NCI-H2107 treated with DMSO at 0.1 percent for 48 hours (cell line): ENCODE data around the gene SDHB.

Experiments
- DNase-seq: peaks from one replicate; lab custom pipeline; 2025; ENCODE audit not compliant: unreplicated experiment; lab: John Stamatoyannopoulos, UW

Gene SDHB

DNA sequence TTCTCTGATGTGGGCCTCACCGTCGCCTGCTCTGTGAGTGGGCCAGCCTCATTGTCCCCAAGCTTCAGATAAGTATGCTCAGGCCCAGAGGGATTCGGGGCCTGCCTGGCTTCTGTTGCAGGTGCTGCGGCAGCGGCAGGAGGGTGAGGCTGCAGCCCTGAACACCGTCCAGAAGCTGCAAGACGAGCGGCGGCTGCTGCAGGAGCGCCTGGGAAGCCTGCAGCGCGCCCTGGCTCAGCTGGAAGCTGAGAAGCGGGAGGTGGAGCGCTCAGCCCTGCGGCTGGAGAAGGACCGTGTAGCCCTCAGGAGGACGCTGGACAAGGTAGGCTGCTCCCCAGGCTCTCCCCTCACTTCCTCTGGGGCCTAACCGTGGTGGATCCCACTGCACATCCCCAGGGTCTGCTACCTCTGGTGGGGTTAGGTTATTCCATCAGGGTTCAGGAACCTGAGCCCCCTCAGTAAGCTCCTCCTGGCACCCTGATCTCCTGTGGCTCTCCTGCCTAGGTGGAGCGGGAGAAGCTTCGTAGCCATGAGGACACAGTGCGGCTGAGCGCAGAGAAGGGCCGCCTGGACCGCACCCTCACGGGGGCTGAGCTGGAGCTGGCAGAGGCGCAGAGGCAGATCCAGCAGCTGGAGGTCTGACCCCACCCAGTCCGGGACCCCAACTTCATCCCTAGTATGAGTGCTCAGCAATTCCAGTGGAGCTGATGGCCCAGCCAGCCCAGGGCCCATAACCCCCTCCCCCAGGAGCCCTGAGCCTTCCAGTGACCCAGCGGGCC lies 83.5 kb downstream of the SDHB start:
- no peak for DNase-seq

DNA sequence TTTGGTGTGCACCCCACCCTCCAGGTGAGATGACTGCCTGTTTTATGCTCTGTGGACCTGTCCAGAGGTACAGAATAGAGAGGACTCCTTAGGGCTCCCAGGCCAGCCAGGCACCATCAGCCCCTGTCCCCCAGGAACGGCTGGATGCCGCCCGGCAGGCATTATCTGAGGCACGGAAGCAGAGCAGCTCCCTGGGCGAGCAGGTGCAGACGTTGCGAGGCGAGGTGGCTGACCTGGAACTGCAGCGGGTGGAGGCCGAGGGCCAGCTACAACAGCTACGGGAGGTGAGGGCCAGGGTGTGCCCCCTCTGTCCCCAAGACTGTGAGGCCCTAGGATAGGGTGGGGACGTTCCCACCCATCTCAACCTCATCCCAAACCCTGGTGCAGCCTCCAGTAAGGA lies 84.2 kb downstream of the SDHB start:
- DNase-seq = no peak

DNA sequence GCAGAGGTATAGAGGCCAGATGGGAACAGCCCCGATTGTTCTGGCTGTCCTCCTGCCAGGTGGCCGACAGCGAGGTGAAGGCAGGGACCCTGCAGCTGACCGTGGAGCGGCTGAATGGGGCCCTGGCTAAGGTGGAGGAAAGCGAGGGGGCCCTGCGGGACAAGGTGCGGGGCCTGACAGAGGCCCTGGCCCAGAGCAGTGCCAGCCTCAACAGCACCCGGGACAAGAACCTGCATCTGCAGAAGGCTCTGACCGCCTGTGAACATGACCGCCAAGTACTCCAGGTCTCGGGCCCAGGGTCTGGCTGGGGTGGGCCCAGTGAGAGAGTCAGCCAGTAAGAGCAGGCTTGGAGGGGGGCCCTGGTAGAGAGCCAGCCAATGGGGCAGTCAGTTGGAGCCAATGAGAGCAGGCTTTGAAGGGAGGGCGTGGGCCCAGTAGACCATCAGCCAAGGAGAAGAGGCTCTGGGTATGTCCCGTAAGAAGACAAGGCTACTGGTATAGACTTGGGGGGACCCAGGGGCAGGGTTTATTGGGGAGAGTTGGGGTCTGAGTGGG lies 84.7 kb downstream of the SDHB start:
- no peak for DNase-seq
